GM12891 (cell line): ENCODE data around the gene SBF1. TPM values are rescaled to one million over a fixed set of nuclear protein-coding genes. Genes with fewer than 3 reads are reported as not detected.
"Not testable (repeated sequence)": the region's sequence is repeated elsewhere in the genome, so short reads cannot be mapped to it uniquely, and the experiment has no call there.

Experiments
- DNase-seq: peaks from one replicate; pipeline ENCODE4 v3.0.0; 2011; ENCODE audit warnings: low spot score; ENCODE audit not compliant: insufficient read length
- FAIRE-seq: peaks from 2 replicates; lab custom pipeline; 2011; peaks lifted over from hg19 to GRCh38; lab: Jason Lieb, UNC
- PAX5 ChIP-seq: IDR thresholded peaks from 2 replicates; pipeline ENCODE4 v1.6.1; 2011; ENCODE audit warnings: low read length, moderate library complexity, mild to moderate bottlenecking; ENCODE audit not compliant: insufficient read depth, severe bottlenecking
- POLR2A ChIP-seq: IDR thresholded peaks from 2 replicates; pipeline ENCODE4 v1.6.1; 2011; ENCODE audit warnings: low read depth, low read length, control low read depth
- POLR2AphosphoS5 ChIP-seq: IDR thresholded peaks from 2 replicates; pipeline ENCODE4 v1.6.1; 2011; ENCODE audit warnings: low read depth, low read length, control low read depth
- POU2F2 ChIP-seq: IDR thresholded peaks from 2 replicates; pipeline ENCODE4 v1.6.1; 2011; ENCODE audit warnings: low read depth, mild to moderate bottlenecking, control low read depth, low read length, moderate library complexity
- SPI1 ChIP-seq: IDR thresholded peaks from 2 replicates; pipeline ENCODE4 v1.6.1; 2011; ENCODE audit warnings: low read depth, low read length, control low read depth
- TAF1 ChIP-seq: IDR thresholded peaks from 2 replicates; pipeline ENCODE4 v1.6.1; 2011; ENCODE audit warnings: low read depth, low read length, control low read depth
- polyA plus RNA-seq: library from polyadenylated mRNA; unstranded; fragments of >200 nt; gene quantifications from one replicate; pipeline ENCODE4 v1.2.1, GENCODE V29; 2012; ENCODE audit warnings: low read depth, missing spikeins, inconsistent platforms; ENCODE audit not compliant: missing spikeins

Gene SBF1, protein sequence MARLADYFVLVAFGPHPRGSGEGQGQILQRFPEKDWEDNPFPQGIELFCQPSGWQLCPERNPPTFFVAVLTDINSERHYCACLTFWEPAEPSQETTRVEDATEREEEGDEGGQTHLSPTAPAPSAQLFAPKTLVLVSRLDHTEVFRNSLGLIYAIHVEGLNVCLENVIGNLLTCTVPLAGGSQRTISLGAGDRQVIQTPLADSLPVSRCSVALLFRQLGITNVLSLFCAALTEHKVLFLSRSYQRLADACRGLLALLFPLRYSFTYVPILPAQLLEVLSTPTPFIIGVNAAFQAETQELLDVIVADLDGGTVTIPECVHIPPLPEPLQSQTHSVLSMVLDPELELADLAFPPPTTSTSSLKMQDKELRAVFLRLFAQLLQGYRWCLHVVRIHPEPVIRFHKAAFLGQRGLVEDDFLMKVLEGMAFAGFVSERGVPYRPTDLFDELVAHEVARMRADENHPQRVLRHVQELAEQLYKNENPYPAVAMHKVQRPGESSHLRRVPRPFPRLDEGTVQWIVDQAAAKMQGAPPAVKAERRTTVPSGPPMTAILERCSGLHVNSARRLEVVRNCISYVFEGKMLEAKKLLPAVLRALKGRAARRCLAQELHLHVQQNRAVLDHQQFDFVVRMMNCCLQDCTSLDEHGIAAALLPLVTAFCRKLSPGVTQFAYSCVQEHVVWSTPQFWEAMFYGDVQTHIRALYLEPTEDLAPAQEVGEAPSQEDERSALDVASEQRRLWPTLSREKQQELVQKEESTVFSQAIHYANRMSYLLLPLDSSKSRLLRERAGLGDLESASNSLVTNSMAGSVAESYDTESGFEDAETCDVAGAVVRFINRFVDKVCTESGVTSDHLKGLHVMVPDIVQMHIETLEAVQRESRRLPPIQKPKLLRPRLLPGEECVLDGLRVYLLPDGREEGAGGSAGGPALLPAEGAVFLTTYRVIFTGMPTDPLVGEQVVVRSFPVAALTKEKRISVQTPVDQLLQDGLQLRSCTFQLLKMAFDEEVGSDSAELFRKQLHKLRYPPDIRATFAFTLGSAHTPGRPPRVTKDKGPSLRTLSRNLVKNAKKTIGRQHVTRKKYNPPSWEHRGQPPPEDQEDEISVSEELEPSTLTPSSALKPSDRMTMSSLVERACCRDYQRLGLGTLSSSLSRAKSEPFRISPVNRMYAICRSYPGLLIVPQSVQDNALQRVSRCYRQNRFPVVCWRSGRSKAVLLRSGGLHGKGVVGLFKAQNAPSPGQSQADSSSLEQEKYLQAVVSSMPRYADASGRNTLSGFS (N-terminal part only)
- 24.0 TPM for polyA plus RNA-seq

DNA sequence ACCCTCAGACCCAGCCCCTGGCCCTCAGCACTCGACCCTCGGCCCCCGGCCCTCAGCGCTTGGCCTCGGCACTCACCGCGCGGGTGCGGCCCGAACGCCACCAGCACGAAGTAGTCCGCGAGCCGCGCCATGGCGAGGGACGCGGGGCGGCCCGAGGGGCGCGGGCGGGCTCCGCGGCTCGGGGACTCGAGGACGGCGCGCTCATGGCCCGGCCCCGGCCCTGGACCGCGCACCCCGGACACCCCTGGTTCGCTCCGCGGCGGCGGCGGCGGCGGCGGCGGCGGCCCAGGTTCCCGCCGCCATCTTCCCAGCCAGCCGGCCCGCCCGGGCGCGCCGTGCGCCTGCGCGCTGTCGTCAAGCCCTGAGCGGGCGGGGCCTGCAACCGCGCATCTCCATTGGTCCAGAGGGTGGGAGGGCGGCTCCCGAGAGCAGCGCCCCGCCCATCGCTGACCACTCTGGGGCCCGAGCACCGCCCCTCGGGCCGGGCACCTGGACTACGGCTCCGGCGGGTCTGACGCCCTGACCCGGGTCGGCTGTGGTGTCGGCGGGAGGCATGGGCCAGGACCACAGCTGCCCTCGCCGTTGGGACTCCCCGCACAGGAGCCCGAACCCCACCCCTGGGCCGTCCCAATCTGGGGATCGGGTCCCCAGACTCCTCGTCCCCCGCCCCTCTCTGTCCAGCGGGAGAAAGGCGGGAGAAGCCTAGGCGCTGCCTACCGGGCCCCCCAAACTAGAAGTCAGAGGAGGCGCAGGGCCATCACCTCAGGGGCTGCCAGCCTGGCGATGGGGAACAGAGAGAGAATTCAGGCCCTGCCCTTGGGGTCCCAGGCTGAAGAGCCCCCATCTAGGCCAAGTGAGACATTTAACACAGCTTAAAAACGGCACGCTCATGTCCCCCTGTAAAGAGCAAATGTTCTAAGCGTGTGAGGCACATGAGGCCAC lies at the start of gene SBF1:
Gene SBF1 (minus strand): TSS at position 326 of the 942 bp plus-strand sequence. CDS start 195 bp downstream, at position 131.
- FAIRE-seq, result peak; percentile 100
- TF ChIP-seq POLR2AphosphoS5 (no peak), PAX5 (no peak), POU2F2 (no peak), POLR2A (no peak), SPI1 (no peak), TAF1 (no peak)
- DNase-seq, result peak; percentile 99

DNA sequence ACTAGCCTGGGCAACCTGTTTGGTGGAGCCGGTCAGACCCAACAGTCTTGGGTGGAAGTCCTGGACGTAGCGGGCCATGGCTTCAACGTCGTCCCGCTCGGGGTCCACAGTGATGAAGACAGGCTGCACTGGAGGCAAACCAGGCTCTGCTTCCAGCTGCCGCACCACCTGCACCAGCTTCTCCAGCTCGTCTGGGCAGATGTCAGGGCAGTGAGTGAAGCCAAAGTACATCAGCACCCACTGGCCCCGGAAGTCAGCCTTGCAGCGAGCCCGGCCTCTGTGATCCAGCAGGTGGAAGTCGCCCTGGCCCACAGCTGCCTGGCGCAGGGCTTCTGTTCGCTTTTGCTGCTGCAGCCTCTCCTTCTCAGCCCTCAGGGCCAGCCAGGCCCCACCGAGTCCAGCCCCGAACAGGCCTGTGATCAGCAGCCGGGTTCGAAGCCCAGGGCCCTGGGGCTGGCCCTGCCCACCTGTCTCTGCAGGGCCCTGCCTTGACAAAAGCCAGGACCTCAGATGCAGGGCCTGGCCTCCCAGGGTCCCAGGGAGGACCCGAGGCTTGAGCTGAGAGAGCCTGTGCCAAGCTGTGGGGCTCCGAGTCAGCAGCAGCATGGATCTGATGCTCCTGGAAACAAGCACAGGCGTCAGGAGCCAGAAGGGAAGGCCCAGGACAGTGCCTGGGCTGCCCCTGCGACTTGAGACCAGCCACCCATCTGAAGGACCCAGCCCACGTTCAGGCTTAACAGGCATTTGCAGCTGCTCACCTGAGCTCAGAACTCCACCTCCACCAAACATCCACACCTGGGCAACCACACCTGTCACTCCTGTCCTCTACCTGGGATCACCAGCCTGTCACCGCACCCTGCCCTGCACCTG lies 49.2 kb upstream of the SBF1 start:
- FAIRE-seq (no peak), DNase-seq (no peak)
- TF ChIP-seq POU2F2, result 0 out of 2 replicates have a peak, but pooled peaks have one; percentile 4
- TF ChIP-seq POLR2A, result peak; percentile 2; the same call in 1 of the 2 replicates
- TF ChIP-seq SPI1, result no peak

DNA sequence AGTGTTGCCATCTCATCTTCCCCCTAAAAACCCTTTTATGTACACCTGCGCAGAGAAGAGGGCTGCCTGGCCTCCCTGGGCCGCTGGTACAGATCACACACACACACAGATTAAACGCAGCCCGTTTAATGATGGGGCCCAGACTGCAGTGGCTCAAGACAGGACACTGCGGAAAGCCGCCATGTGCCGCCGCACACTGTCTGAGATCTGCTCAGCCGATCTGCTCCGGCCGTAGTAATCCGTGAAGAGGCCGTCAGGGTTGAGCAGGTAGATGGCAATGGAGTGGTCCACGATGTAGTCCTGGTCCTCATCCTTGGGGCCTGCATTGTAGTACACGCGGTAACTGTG lies 48.6 kb upstream of the SBF1 start:
- FAIRE-seq (no peak), DNase-seq (no peak)
- TF ChIP-seq POLR2A, result 0 out of 2 replicates have a peak, but pooled peaks have one; percentile 10
- TF ChIP-seq TAF1, result no peak

DNA sequence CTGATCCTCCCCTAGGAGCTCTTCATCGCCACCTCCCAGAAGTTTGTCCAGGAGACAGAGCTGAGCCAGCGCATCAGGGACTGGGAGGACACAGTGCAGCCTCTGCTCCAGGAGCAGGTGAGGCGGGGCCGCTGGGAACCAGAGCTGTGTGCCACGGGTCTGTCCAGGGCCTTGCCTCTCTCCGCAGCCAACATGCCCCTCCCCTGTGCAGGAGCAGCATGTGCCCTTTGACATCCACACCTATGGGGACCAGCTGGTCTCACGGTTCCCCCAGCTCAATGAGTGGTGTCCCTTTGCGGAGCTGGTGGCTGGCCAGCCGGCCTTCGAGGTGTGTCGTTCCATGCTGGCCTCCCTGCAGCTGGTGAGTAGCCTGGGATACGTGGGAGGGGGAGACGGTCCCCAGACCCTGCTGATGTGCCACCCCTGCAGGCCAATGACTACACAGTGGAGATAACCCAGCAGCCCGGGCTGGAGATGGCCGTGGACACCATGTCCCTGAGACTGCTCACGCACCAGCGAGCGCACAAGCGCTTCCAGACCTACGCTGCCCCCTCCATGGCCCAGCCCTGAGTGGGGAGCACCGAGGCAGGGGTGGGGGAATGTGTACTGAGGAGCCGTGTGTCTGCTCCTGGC lies 48.1 kb upstream of the SBF1 start:
- TF ChIP-seq TAF1, result no peak
- TF ChIP-seq POLR2AphosphoS5, result peak; percentile 43; the same call in 1 of the 2 replicates
- FAIRE-seq, result no peak
- DNase-seq, result no peak

DNA sequence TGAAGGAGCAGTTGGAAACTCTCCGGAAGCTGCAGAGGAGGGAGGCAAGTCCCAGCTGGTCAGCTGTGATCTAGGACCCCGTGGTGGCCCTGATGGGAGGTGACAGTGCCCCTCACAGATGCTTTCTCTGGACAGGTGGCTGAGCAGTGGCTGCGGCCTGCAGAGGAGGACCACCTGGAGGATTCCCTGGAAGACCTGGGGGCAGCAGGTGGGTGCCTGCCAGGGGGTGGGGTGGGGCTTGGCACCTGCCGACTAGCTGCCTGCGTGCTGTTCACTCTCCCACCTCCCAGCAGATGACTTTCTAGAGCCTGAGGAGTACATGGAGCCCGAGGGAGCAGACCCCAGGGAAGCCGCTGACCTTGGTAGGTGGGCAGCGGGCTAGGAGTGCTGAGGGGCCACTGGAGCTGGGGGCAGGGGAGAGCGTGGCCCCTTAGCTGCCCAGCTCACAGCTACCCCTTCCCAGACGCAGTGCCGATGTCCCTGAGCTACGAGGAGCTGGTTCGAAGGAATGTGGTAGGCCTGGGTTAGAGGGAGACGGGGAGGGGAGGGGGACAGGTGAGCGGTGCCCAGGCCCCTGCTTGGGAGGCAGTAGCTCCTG lies 47.5 kb upstream of the SBF1 start:
- no peak for DNase-seq
- TF ChIP-seq POLR2A (no peak), SPI1 (no peak), PAX5 (no peak), POU2F2 (no peak), POLR2AphosphoS5 (no peak; the same call in 1 of the 2 replicates), TAF1 (no peak)
- no peak for FAIRE-seq

DNA sequence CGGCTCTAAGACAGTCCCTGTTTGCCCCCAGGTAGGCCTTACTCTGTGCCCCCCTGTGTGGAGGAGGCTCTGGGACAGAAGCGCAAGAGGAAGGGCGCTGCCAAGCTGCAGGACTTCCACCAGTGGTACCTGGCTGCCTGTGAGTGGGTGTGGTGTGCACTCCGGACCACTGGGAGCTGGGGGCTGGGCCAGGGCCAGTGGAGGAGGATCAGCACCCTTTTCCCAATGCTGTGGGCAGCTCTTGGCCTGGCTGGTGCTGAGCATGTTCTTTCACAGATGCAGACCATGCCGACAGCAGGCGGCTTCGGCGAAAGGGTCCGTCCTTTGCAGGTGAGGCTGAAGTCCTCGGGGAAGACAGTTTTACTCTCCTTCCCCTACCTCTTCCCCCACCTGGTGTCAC lies 46.9 kb upstream of the SBF1 start:
- TF ChIP-seq POLR2AphosphoS5 (no peak), SPI1 (no peak), POLR2A (no peak), POU2F2 (no peak), PAX5 (no peak), TAF1 (no peak)
- FAIRE-seq (no peak), DNase-seq (no peak)

DNA sequence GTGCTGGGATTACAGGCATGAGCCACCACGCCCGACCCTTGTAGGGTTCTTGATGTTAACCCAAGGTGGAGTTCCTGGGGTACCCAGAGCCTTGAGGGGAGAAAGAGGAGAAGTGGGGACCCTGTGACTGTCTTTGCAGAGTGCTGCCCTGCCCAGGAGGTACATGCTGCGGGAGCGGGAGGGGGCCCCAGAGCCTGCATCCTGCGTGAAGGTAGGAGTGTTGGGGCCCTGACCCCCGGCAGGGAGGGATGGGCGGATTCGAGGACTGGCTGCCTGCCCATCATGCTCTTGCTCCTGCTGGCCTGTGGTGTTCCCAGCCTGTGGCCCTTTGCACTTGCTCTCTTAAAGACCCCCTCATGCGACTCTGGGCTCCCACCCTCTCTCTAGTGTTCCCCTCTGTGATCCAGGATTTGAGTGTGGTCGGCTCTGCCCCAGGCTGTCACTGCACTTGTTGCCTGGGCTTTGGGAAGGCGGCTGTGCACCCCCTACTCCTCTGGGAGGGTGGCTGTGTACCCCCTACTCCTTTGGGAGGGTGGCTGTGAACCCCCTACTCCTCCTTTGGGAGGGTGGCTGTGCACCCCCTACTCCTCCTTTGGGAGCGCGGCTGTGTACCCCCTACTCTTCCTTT lies 46.1 kb upstream of the SBF1 start:
- no peak for FAIRE-seq
- DNase-seq, result no peak
- TF ChIP-seq POU2F2 (no peak), POLR2A (no peak), POLR2AphosphoS5 (no peak), SPI1 (no peak), PAX5 (no peak), TAF1 (no peak)

DNA sequence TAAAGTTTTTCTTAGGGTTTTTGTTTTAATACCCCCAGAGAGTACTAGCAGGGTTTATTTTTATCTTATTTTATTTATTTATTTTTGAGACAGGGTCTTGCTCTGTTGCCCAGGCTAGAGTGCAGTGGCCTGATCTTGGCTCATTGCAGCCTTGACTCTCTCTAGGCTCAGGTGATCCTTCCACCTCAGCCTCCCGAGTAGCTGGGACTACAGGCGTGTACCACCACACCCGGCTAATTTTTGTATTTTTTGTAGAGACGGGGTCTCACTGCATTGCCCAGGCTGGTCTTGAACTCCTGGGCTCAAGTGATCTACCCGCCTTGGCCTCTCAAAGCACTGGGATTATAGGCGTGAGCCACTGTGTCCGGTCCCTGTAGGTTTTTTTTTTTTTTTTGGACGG lies 45.3 kb upstream of the SBF1 start:
- DNase-seq, FAIRE-seq: not testable (repeated sequence)
